GM12878 (cell line): ENCODE measurements around the gene PBLD. TPM values are rescaled to one million over a fixed set of nuclear protein-coding genes. Genes with fewer than 3 reads are reported as not detected.

Source experiments
- ATAC-seq: fragments of 200-7000 bp; cut with Tn5 transposase; 3 replicates; pipeline ENCODE4 v1.9.1; 2020; ENCODE audit warnings: mild to moderate bottlenecking, moderate library complexity
- BruUV-seq: library from RNA; stranded (reverse); fragments of 400-500 nt; replicated peaks from 2 replicates; lab custom pipeline; 2021; lab: Mats Ljungman, UMichigan
- CTCF ChIA-PET: fragments of 300-600 bp; sonication (Branson Sonifier 250); formaldehyde crosslinking; extraction: SDS; loops from one replicate; lab custom pipeline; 2021; ENCODE audit warnings: inconsistent platforms; lab: Yijun Ruan, JAX
- POLR2A ChIA-PET: fragments of 350-600 bp; formaldehyde crosslinking; extraction: SDS; loops from one replicate; lab custom pipeline; 2021; ENCODE audit warnings: inconsistent platforms; lab: Charles Lee
- RAD21 ChIA-PET: fragments of 300-600 bp; sonication (Branson Sonifier 250); formaldehyde crosslinking; loops from one replicate; lab custom pipeline; 2023; ENCODE audit warnings: antibody characterized with exemption; ENCODE audit not compliant: unreplicated experiment; lab: Charles Lee
- SMC1A ChIA-PET: fragments of 300-600 bp; sonication (Branson Sonifier 250); formaldehyde crosslinking; loops from one replicate; lab custom pipeline; 2023; ENCODE audit not compliant: unreplicated experiment, uncharacterized antibody; lab: Charles Lee
- DNase-seq: peaks from one replicate; pipeline ENCODE4 v3.0.0-alpha.2; 2011; ENCODE audit warnings: low read depth, low spot score
- FAIRE-seq: peaks from 3 replicates; lab custom pipeline; 2011; peaks lifted over from hg19 to GRCh38; lab: Jason Lieb, UNC
- H2AFZ ChIP-seq: 2 replicates; pipeline ENCODE4 v1.6.0; 2011; ENCODE audit warnings: low read depth, low read length, control low read depth; ENCODE audit not compliant: control insufficient read depth
- H3K27ac ChIP-seq: 2 replicates; pipeline ENCODE4 v1.5.1; 2011; ENCODE audit warnings: control low read depth; ENCODE audit not compliant: control insufficient read depth, insufficient read depth
- H3K27me3 ChIP-seq, 2 experiments: replicated peaks in 1 of 2; 2 replicates each; pipeline versions ENCODE4 v1.6.0 to v1.6.1; 2011; ENCODE audit warnings: low read length in 1 of 2; ENCODE audit not compliant: control insufficient read depth in 2 of 2, insufficient read depth in 2 of 2
- H3K36me3 ChIP-seq, 2 experiments: 2 replicates each; pipeline ENCODE4 v1.5.1; 2011; ENCODE audit warnings: low read length in 1 of 2; ENCODE audit not compliant: control insufficient read depth in 2 of 2, insufficient read depth in 2 of 2
- H3K4me1 ChIP-seq: 2 replicates; pipeline ENCODE4 v1.6.1; 2011; ENCODE audit warnings: mild to moderate bottlenecking, low read length, moderate library complexity, mixed read lengths; ENCODE audit not compliant: control insufficient read depth, insufficient read depth
- H3K4me2 ChIP-seq: 2 replicates; pipeline ENCODE4 v1.6.0; 2011; ENCODE audit warnings: control low read depth; ENCODE audit not compliant: control insufficient read depth, insufficient read depth
- H3K4me3 ChIP-seq: fragments of 200-600 bp; sonication (generic); 2 replicates; pipeline ENCODE4 v1.5.1; 2016
- H3K79me2 ChIP-seq: 2 replicates; pipeline ENCODE4 v1.6.0; 2011; ENCODE audit warnings: low read length; ENCODE audit not compliant: control insufficient read depth, insufficient read depth
- H3K9ac ChIP-seq: 2 replicates; pipeline ENCODE4 v1.8.0; 2011; ENCODE audit warnings: low read length, control low read depth, mixed read lengths; ENCODE audit not compliant: control insufficient read depth, insufficient read depth
- H3K9me3 ChIP-seq: replicated peaks from 3 replicates; pipeline ENCODE4 v1.5.1; 2011; ENCODE audit warnings: mild to moderate bottlenecking, low read length; ENCODE audit not compliant: control insufficient read depth, insufficient read depth
- H4K20me1 ChIP-seq: 2 replicates; pipeline ENCODE4 v1.6.0; 2011; ENCODE audit not compliant: control insufficient read depth, insufficient read depth
- KLF5 ChIP-seq: fragments of 450-650 bp; IDR thresholded peaks from 2 replicates; pipeline ENCODE4 v1.6.1; 2014; ENCODE audit warnings: mild to moderate bottlenecking; ENCODE audit not compliant: partially characterized antibody
- POLR2AphosphoS5 ChIP-seq: IDR thresholded peaks from 2 replicates; pipeline ENCODE4 v1.6.1; 2011; ENCODE audit warnings: mild to moderate bottlenecking, low read length, inconsistent platforms
- SIX5 ChIP-seq: IDR thresholded peaks from 2 replicates; pipeline ENCODE4 v1.6.1; 2011; ENCODE audit warnings: mild to moderate bottlenecking, low read depth, low read length, moderate library complexity; ENCODE audit not compliant: severe bottlenecking
- SMC3 ChIP-seq: IDR thresholded peaks from 2 replicates; pipeline ENCODE4 v1.6.1; 2011; ENCODE audit warnings: low read length, improper control_type of control experiment, borderline replicate concordance
- WGBS: methylation state at CpG from one replicate; pipeline ENCODE4 v1.1.6; 2016; ENCODE audit warnings: low lambda C conversion rate; ENCODE audit not compliant: insufficient replicate concordance, insufficient coverage; ENCODE audit errors: missing lambda C conversion rate; 5-methylcytosine and 5-hydroxymethylcytosine counted together
- in situ Hi-C: fragments of 300-500 bp; cut with MboI; formaldehyde crosslinking; loops from 9 replicates; pipeline ENCODE4 v1.14.3; 2018; ENCODE audit warnings: mixed read lengths
- intact Hi-C: fragments of 100-400 bp; cut with micrococcal nuclease; formaldehyde crosslinking; loops from one replicate; pipeline ENCODE4 v1.14.2; 2022; ENCODE audit not compliant: unreplicated experiment
- polyA plus RNA-seq, 11 experiments: library from polyadenylated mRNA; depleted of rRNA in 4 of 11; unstranded in 6 of 11; stranded (reverse) in 5 of 11; fragments of >200 nt; fragmentation: Nextera tagmentation in 4 of 11; fragmentation: Illumina TruSeq in 1 of 11; extraction: Ambion mirVana in 4 of 11; extraction: Trizol in 1 of 11; gene quantifications; 1 replicate in 1 of 11; 2 replicates in 10 of 11; pipeline versions ENCODE4 v1.2.1 to v1.2.3, GENCODE V29; 2011 to 2016; ENCODE audit warnings: inconsistent platforms in 2 of 11, missing spikeins in 2 of 11, low read depth in 1 of 11
- total RNA-seq, 4 experiments: library from RNA; depleted of rRNA in 3 of 4; stranded (reverse); fragments of >200 nt in 3 of 4; fragmentation: Illumina TruSeq in 1 of 4; extraction: Trizol in 1 of 4; gene quantifications; 2 replicates each; pipeline versions ENCODE4 v1.2.1 to v1.2.3, GENCODE V29; 2013 to 2021

Gene PBLD
- total and polyA plus RNA-seq, 10 of the 15 experiments (the other 5 are each of a cell fraction or from before 2014, with no cell fraction given) = 0.68 to 2.8 (median 1.7) TPM

- no peak for TF ChIP-seq SMC3
Observed at GRCh38 chr10:68235111-68235510, 97.6 kb downstream of the PBLD start (continued).

- peaks cover 0 to 4% of the 10 kb centered on the region in 2 experiments; a peak in 3 of 4 replicates for H3K27me3 ChIP-seq
- ChIA-PET CTCF (no interaction called here), POLR2A (no interaction called here), SMC1A (interaction anchor here (0.8 kb wide), 1 partner anchor 280 kb away, joined by 3 read pairs; no protein-coding TSS in a partner anchor), RAD21 (no interaction called here)
- H3K79me2 ChIP-seq = no peaks in the 10 kb centered on the region
- H3K4me3 ChIP-seq = no peak overlapping the region
- no peak for FAIRE-seq
- H3K27ac ChIP-seq = no peak overlapping the region
- peaks cover 5% of the 10 kb centered on the region; the same call in 1 of the 2 replicates for H3K4me1 ChIP-seq
- no peaks in the 10 kb centered on the region for H3K9me3 ChIP-seq
- intact Hi-C loops = no loop called here
- no peak for DNase-seq
- H3K36me3 ChIP-seq = no peaks in the 10 kb centered on the region
- no TSS peak for BruUV-seq
- 52% methylated on average over 3 of the region's 3 CpGs for WGBS
- in situ Hi-C loops = no loop called here
- ATAC-seq = no peak
- no peak overlapping the region for H3K4me2 ChIP-seq
- H3K9ac ChIP-seq = no peak overlapping the region
- no peaks in the 10 kb centered on the region for H4K20me1 ChIP-seq
- TF ChIP-seq KLF5 (no peak), SIX5 (no peak), POLR2AphosphoS5 (no peak)
- no peak overlapping the region for H2AFZ ChIP-seq
Observed at GRCh38 chr10:68233046-68233445, 99.7 kb downstream of the PBLD start.

Other genes with a start within 250 kb of the PBLD start
- gene MYPN, start 223.4 kb downstream of the PBLD start, total RNA-seq (2014; rRNA removed) = 0.05 TPM in 1 of 2 replicates, not detected in the other
- not detected in 2 replicates for gene MYPN, start 223.4 kb downstream of the PBLD start, total RNA-seq (2014; rRNA removed; fragmentation: Illumina TruSeq; extraction: Trizol)
- gene MYPN, start 223.4 kb downstream of the PBLD start, total RNA-seq (2021) = not detected in 2 replicates
- gene MYPN, start 223.4 kb downstream of the PBLD start, polyA plus RNA-seq (2011; rRNA removed) = not detected in 2 replicates
- gene MYPN, start 223.4 kb downstream of the PBLD start, polyA plus RNA-seq (2014; fragmentation: Illumina TruSeq; extraction: Trizol) = 0.01 TPM in 1 of 2 replicates, not detected in the other
- under 1 TPM in 1 of 2 experiments, not detected in 1; 0.02 TPM for gene MYPN, start 223.4 kb downstream of the PBLD start, polyA plus RNA-seq (2014; fragmentation: Nextera tagmentation; extraction: Ambion mirVana)
- gene MYPN, start 223.4 kb downstream of the PBLD start, polyA plus RNA-seq (2014; rRNA removed) = not detected in 2 replicates
- not detected for gene MYPN, start 223.4 kb downstream of the PBLD start, polyA plus RNA-seq (2016; fragmentation: Nextera tagmentation; extraction: Ambion mirVana)
- gene ATOH7, start 100.8 kb downstream of the PBLD start, total RNA-seq (2014; rRNA removed) = not detected in 2 replicates
- not detected in 2 replicates for gene ATOH7, start 100.8 kb downstream of the PBLD start, total RNA-seq (2014; rRNA removed; fragmentation: Illumina TruSeq; extraction: Trizol)
- gene ATOH7, start 100.8 kb downstream of the PBLD start, total RNA-seq (2021) = not detected in 2 replicates
- gene ATOH7, start 100.8 kb downstream of the PBLD start, polyA plus RNA-seq (2011; rRNA removed) = not detected in 2 replicates
- not detected in 2 replicates for gene ATOH7, start 100.8 kb downstream of the PBLD start, polyA plus RNA-seq (2014; fragmentation: Illumina TruSeq; extraction: Trizol)
- gene ATOH7, start 100.8 kb downstream of the PBLD start, polyA plus RNA-seq (2014; fragmentation: Nextera tagmentation; extraction: Ambion mirVana) = not detected
- gene ATOH7, start 100.8 kb downstream of the PBLD start, polyA plus RNA-seq (2014; rRNA removed) = not detected in 2 replicates
- gene ATOH7, start 100.8 kb downstream of the PBLD start, polyA plus RNA-seq (2016; fragmentation: Nextera tagmentation; extraction: Ambion mirVana) = not detected
- gene HNRNPH3, start 864 bp downstream of the PBLD start, total RNA-seq (2014; rRNA removed) = 20.1 and 23.4 TPM in 2 replicates
- 21.1 and 24.0 TPM in 2 replicates for gene HNRNPH3, start 864 bp downstream of the PBLD start, total RNA-seq (2014; rRNA removed; fragmentation: Illumina TruSeq; extraction: Trizol)
- gene HNRNPH3, start 864 bp downstream of the PBLD start, total RNA-seq (2021) = 98.1 and 104 TPM in 2 replicates
- gene HNRNPH3, start 864 bp downstream of the PBLD start, polyA plus RNA-seq (2011; rRNA removed) = 139 and 198 TPM in 2 replicates
- 292 and 414 TPM in 2 replicates for gene HNRNPH3, start 864 bp downstream of the PBLD start, polyA plus RNA-seq (2014; fragmentation: Illumina TruSeq; extraction: Trizol)
- gene HNRNPH3, start 864 bp downstream of the PBLD start, polyA plus RNA-seq (2014; fragmentation: Nextera tagmentation; extraction: Ambion mirVana) = 10 to 100 TPM; 76.0 to 98.7 TPM
- 142 and 181 TPM in 2 replicates for gene HNRNPH3, start 864 bp downstream of the PBLD start, polyA plus RNA-seq (2014; rRNA removed)
- gene HNRNPH3, start 864 bp downstream of the PBLD start, polyA plus RNA-seq (2016; fragmentation: Nextera tagmentation; extraction: Ambion mirVana) = 100 to 1,000 TPM; 198 to 230 TPM
- 7.1 and 10.9 TPM in 2 replicates for gene RUFY2, start 74.3 kb upstream of the PBLD start, total RNA-seq (2014; rRNA removed)
- gene RUFY2, start 74.3 kb upstream of the PBLD start, total RNA-seq (2014; rRNA removed; fragmentation: Illumina TruSeq; extraction: Trizol) = 8.4 and 9.3 TPM in 2 replicates
- gene RUFY2, start 74.3 kb upstream of the PBLD start, total RNA-seq (2021) = 5.4 and 6.2 TPM in 2 replicates
- gene RUFY2, start 74.3 kb upstream of the PBLD start, polyA plus RNA-seq (2011; rRNA removed) = 7.6 and 13.1 TPM in 2 replicates
- 4.8 and 6.5 TPM in 2 replicates for gene RUFY2, start 74.3 kb upstream of the PBLD start, polyA plus RNA-seq (2014; fragmentation: Illumina TruSeq; extraction: Trizol)
- 1 to 10 TPM; 1.7 to 2.3 TPM for gene RUFY2, start 74.3 kb upstream of the PBLD start, polyA plus RNA-seq (2014; fragmentation: Nextera tagmentation; extraction: Ambion mirVana)
- gene RUFY2, start 74.3 kb upstream of the PBLD start, polyA plus RNA-seq (2014; rRNA removed) = 3.7 and 5.0 TPM in 2 replicates
- 1 to 10 TPM; 5.5 to 6.4 TPM for gene RUFY2, start 74.3 kb upstream of the PBLD start, polyA plus RNA-seq (2016; fragmentation: Nextera tagmentation; extraction: Ambion mirVana)
- gene DNA2, start 139.0 kb upstream of the PBLD start, total RNA-seq (2014; rRNA removed) = 36.2 and 38.1 TPM in 2 replicates
- 35.8 and 40.9 TPM in 2 replicates for gene DNA2, start 139.0 kb upstream of the PBLD start, total RNA-seq (2014; rRNA removed; fragmentation: Illumina TruSeq; extraction: Trizol)
- 34.8 and 41.8 TPM in 2 replicates for gene DNA2, start 139.0 kb upstream of the PBLD start, total RNA-seq (2021)
- gene DNA2, start 139.0 kb upstream of the PBLD start, polyA plus RNA-seq (2011; rRNA removed) = 29.2 and 45.7 TPM in 2 replicates
- gene DNA2, start 139.0 kb upstream of the PBLD start, polyA plus RNA-seq (2014; fragmentation: Illumina TruSeq; extraction: Trizol) = 32.6 and 38.5 TPM in 2 replicates
- gene DNA2, start 139.0 kb upstream of the PBLD start, polyA plus RNA-seq (2014; fragmentation: Nextera tagmentation; extraction: Ambion mirVana) = 10 to 100 TPM; 17.7 to 19.6 TPM
- 20.2 and 21.9 TPM in 2 replicates for gene DNA2, start 139.0 kb upstream of the PBLD start, polyA plus RNA-seq (2014; rRNA removed)
- 10 to 100 TPM; 25.7 to 27.7 TPM for gene DNA2, start 139.0 kb upstream of the PBLD start, polyA plus RNA-seq (2016; fragmentation: Nextera tagmentation; extraction: Ambion mirVana)
- gene SLC25A16, start 194.6 kb upstream of the PBLD start, total RNA-seq (2014; rRNA removed) = 7.7 and 9.6 TPM in 2 replicates
- 8.6 and 11.2 TPM in 2 replicates for gene SLC25A16, start 194.6 kb upstream of the PBLD start, total RNA-seq (2014; rRNA removed; fragmentation: Illumina TruSeq; extraction: Trizol)
- 12.9 TPM in 2 replicates for gene SLC25A16, start 194.6 kb upstream of the PBLD start, total RNA-seq (2021)
- 13.5 and 24.3 TPM in 2 replicates for gene SLC25A16, start 194.6 kb upstream of the PBLD start, polyA plus RNA-seq (2011; rRNA removed)
- 4.8 and 5.5 TPM in 2 replicates for gene SLC25A16, start 194.6 kb upstream of the PBLD start, polyA plus RNA-seq (2014; fragmentation: Illumina TruSeq; extraction: Trizol)
- 1 to 10 TPM; 2.2 to 4.2 TPM for gene SLC25A16, start 194.6 kb upstream of the PBLD start, polyA plus RNA-seq (2014; fragmentation: Nextera tagmentation; extraction: Ambion mirVana)
- 6.1 and 8.1 TPM in 2 replicates for gene SLC25A16, start 194.6 kb upstream of the PBLD start, polyA plus RNA-seq (2014; rRNA removed)
- gene SLC25A16, start 194.6 kb upstream of the PBLD start, polyA plus RNA-seq (2016; fragmentation: Nextera tagmentation; extraction: Ambion mirVana) = 10 to 100 TPM in 1 of 2 experiments, 1 to 10 TPM in 1; 8.3 to 11.1 TPM
- 1.1 TPM in 2 replicates for gene TET1, start 227.4 kb upstream of the PBLD start, total RNA-seq (2014; rRNA removed)
- 1.4 TPM in 2 replicates for gene TET1, start 227.4 kb upstream of the PBLD start, total RNA-seq (2014; rRNA removed; fragmentation: Illumina TruSeq; extraction: Trizol)
- 1.1 and 1.4 TPM in 2 replicates for gene TET1, start 227.4 kb upstream of the PBLD start, total RNA-seq (2021)
- 0.42 and 0.46 TPM in 2 replicates for gene TET1, start 227.4 kb upstream of the PBLD start, polyA plus RNA-seq (2011; rRNA removed)
- gene TET1, start 227.4 kb upstream of the PBLD start, polyA plus RNA-seq (2014; fragmentation: Illumina TruSeq; extraction: Trizol) = 0.62 and 1.0 TPM in 2 replicates
- gene TET1, start 227.4 kb upstream of the PBLD start, polyA plus RNA-seq (2014; fragmentation: Nextera tagmentation; extraction: Ambion mirVana) = under 1 TPM; 0.22 to 0.31 TPM
- 0.31 and 0.34 TPM in 2 replicates for gene TET1, start 227.4 kb upstream of the PBLD start, polyA plus RNA-seq (2014; rRNA removed)
- gene TET1, start 227.4 kb upstream of the PBLD start, polyA plus RNA-seq (2016; fragmentation: Nextera tagmentation; extraction: Ambion mirVana) = under 1 TPM; 0.59 to 0.71 TPM